HepG2 (cell line): Measurements from ENCODE around the gene NRL. TPM values are rescaled to one million over a fixed set of nuclear protein-coding genes. Genes with fewer than 3 reads are reported as not detected.

Source experiments
- HNF4A ChIP-seq: sonication (generic); formaldehyde crosslinking; IDR thresholded peaks from 2 replicates; pipeline ENCODE4 v1.4.0; 2020; ENCODE audit warnings: missing genetic modification reagents
- PBX3 ChIP-seq: sonication (generic); formaldehyde crosslinking; IDR thresholded peaks from 2 replicates; pipeline ENCODE4 v1.8.1; 2023; ENCODE audit warnings: missing genetic modification reagents, inconsistent platforms, borderline replicate concordance
- ZNF230 ChIP-seq: sonication (generic); formaldehyde crosslinking; IDR thresholded peaks from 2 replicates; pipeline ENCODE4 v1.4.0; 2020; ENCODE audit warnings: mild to moderate bottlenecking, missing genetic modification reagents
- ZNF30 ChIP-seq: sonication (generic); formaldehyde crosslinking; IDR thresholded peaks from 2 replicates; pipeline ENCODE4 v1.5.0; 2020; ENCODE audit warnings: mild to moderate bottlenecking, missing genetic modification reagents
- ZNF318 ChIP-seq: sonication (generic); formaldehyde crosslinking; IDR thresholded peaks from 2 replicates; pipeline ENCODE4 v1.4.0; 2020; ENCODE audit warnings: mild to moderate bottlenecking, missing genetic modification reagents
- ZNF570 ChIP-seq: sonication (generic); formaldehyde crosslinking; IDR thresholded peaks from 2 replicates; pipeline ENCODE4 v1.4.0; 2020; ENCODE audit warnings: mild to moderate bottlenecking, missing genetic modification reagents, borderline replicate concordance
- ZNF768 ChIP-seq: sonication (generic); formaldehyde crosslinking; IDR thresholded peaks from 2 replicates; pipeline ENCODE4 v1.4.0; 2020; ENCODE audit warnings: missing genetic modification reagents
- ZSCAN30 ChIP-seq: sonication (generic); formaldehyde crosslinking; IDR thresholded peaks from 2 replicates; pipeline ENCODE4 v1.5.0; 2020; ENCODE audit warnings: mild to moderate bottlenecking, missing genetic modification reagents
- polyA plus RNA-seq, 8 experiments: library from polyadenylated mRNA; depleted of rRNA in 3 of 8; stranded (reverse) in 7 of 8; unstranded in 1 of 8; fragments of >200 nt; fragmentation: Illumina TruSeq in 4 of 8; extraction: Trizol in 4 of 8; gene quantifications; 2 replicates each; pipeline versions ENCODE4 v1.2.1 to v1.2.3, GENCODE V29; 2011 to 2016; ENCODE audit warnings: low read depth in 4 of 8, missing spikeins in 1 of 8, mixed read lengths in 1 of 8; ENCODE audit not compliant: insufficient read depth in 1 of 8
- total RNA-seq, 5 experiments: library from RNA; depleted of rRNA; stranded (reverse); fragments of >200 nt; fragmentation: Illumina TruSeq; extraction: Trizol; gene quantifications; 2 replicates each; pipeline ENCODE4 v1.2.3, GENCODE V29; 2016; ENCODE audit warnings: low read depth in 1 of 5
- TF ChIP-seq, protein P1 (sequence below): sonication (generic); formaldehyde crosslinking; conservative IDR thresholded peaks from 2 replicates; pipeline ENCODE4 v1.4.0; 2020; ENCODE audit warnings: mild to moderate bottlenecking, missing genetic modification reagents, moderate library complexity
- TF ChIP-seq, protein P2 (sequence below): sonication (generic); formaldehyde crosslinking; IDR thresholded peaks from 2 replicates; pipeline ENCODE4 v1.4.0; 2020; ENCODE audit warnings: mild to moderate bottlenecking, missing genetic modification reagents

The NRL gene
- total and polyA plus RNA-seq, 2 of the 13 experiments (the other 11 are each of a cell fraction or from before 2014, with no cell fraction given): 2.5 to 4.7 TPM

DNA sequence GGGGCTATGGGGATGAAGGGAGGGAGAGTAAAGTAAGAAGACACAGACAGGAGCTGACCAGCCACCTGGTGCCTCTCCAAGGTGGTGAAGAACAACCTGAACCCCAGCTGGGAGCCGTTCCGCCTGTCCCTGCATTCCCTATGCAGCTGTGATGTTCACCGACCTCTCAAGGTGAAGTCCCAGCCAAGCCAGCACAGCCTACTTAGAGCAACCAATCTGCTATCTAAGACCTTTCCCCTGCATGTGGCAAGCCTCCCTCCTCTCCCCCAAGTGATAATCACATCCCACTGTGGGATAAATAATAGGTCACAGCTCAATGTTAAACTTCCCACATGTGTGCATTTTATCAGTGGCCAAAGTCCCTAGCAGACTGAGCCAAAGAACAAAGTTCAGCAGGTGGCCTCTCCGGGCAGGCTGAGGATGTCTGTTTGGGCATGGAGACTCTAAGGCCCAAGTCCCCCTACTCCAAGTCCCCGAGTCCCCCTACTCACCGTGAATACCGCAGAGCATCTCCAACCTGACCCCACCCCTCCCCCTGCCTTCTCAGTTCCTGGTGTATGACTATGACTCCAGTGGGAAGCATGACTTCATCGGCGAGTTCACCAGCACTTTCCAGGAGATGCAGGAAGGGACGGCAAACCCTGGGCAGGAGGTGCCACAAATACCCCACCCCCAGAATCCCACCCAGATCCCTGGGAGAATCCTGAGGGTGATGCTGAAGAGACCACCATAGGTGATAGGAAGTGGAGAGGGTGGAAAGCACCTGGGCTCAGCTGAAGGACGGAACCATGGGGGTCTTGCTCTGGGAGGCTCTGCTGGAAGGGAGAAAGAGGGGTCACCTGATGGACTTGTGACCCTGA is 39.9 kb downstream of the NRL start (continued):
- peak; percentile 77; the same call in 1 of the 2 replicates for TF ChIP-seq ZNF318 (CRISPR knock-in tag)
- TF ChIP-seq ZNF230 (CRISPR knock-in tag): no peak; the same call in 1 of the 2 replicates
- TF ChIP-seq, protein P1, sequence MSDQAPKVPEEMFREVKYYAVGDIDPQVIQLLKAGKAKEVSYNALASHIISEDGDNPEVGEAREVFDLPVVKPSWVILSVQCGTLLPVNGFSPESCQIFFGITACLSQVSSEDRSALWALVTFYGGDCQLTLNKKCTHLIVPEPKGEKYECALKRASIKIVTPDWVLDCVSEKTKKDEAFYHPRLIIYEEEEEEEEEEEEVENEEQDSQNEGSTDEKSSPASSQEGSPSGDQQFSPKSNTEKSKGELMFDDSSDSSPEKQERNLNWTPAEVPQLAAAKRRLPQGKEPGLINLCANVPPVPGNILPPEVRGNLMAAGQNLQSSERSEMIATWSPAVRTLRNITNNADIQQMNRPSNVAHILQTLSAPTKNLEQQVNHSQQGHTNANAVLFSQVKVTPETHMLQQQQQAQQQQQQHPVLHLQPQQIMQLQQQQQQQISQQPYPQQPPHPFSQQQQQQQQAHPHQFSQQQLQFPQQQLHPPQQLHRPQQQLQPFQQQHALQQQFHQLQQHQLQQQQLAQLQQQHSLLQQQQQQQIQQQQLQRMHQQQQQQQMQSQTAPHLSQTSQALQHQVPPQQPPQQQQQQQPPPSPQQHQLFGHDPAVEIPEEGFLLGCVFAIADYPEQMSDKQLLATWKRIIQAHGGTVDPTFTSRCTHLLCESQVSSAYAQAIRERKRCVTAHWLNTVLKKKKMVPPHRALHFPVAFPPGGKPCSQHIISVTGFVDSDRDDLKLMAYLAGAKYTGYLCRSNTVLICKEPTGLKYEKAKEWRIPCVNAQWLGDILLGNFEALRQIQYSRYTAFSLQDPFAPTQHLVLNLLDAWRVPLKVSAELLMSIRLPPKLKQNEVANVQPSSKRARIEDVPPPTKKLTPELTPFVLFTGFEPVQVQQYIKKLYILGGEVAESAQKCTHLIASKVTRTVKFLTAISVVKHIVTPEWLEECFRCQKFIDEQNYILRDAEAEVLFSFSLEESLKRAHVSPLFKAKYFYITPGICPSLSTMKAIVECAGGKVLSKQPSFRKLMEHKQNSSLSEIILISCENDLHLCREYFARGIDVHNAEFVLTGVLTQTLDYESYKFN (CRISPR knock-in tag): peak; percentile 50
- TF ChIP-seq, protein P2, sequence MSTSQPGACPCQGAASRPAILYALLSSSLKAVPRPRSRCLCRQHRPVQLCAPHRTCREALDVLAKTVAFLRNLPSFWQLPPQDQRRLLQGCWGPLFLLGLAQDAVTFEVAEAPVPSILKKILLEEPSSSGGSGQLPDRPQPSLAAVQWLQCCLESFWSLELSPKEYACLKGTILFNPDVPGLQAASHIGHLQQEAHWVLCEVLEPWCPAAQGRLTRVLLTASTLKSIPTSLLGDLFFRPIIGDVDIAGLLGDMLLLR (CRISPR knock-in tag): no peak
- no peak for TF ChIP-seq ZSCAN30 (CRISPR knock-in tag)
- TF ChIP-seq HNF4A (CRISPR knock-in tag): peak; percentile 85
- no peak for TF ChIP-seq PBX3 (CRISPR knock-in tag)
- no peak for TF ChIP-seq ZNF768 (CRISPR knock-in tag)
- no peak for TF ChIP-seq ZNF30 (CRISPR knock-in tag)
- no peak for TF ChIP-seq ZNF570
